Measurements from ENCODE around the gene AMIGO3. TPM values are rescaled to one million over a fixed set of nuclear protein-coding genes. Genes with fewer than 3 reads are reported as not detected.
"Not testable (repeated sequence)": the region's sequence is repeated elsewhere in the genome, so short reads cannot be mapped to it uniquely, and the experiment has no call there.

The AMIGO3 gene
- polyA plus RNA-seq, 1 donor (not counting 4 experiments of a cell fraction or from before 2014, with no cell fraction given) = 0.03 TPM

- H4K20me1 ChIP-seq (ENCODE audit: control insufficient read depth, extremely low read depth, insufficient read depth, low read length); DNase-seq (ENCODE audit: low read depth, low spot score); H3K27me3 ChIP-seq (ENCODE audit: control insufficient read depth, extremely low read depth, insufficient read depth, low read length); H3K9me3 ChIP-seq (ENCODE audit: control insufficient read depth, low read depth, low read length); H3K36me3 ChIP-seq (ENCODE audit: control insufficient read depth in 2 of 2, extremely low read depth in 1 of 2, insufficient read depth in 2 of 2, low read length in 2 of 2); H2AFZ ChIP-seq (ENCODE audit: control insufficient read depth, low read length); dilution Hi-C loops (cut with MboI; ENCODE audit: extremely low pct_ligation_motif_present, low sequenced_read_pairs); FAIRE-seq; H3K9me1 ChIP-seq (ENCODE audit: control insufficient read depth, extremely low read depth, insufficient read depth, low read length); H3K4me1 ChIP-seq (ENCODE audit: control insufficient read depth, extremely low read depth, insufficient read depth, low read length): not testable (repeated sequence)
- Histone ChIP-seq H3K79me2 (ENCODE audit: control insufficient read depth, insufficient read depth, low read length) (peaks cover 19% of the 10 kb centered on the region), H3K4me2 (ENCODE audit: control insufficient read depth, extremely low read depth, insufficient read depth, low read depth, low read length) (peak overlapping the region; percentile 94), H3K9ac (ENCODE audit: control insufficient read depth, extremely low read depth, insufficient read depth, low read length) (peak overlapping the region; percentile 84), H3K27ac (ENCODE audit: control insufficient read depth, insufficient read depth, low read length) (peak overlapping the region; percentile 54), H3K4me3 (ENCODE audit: control insufficient read depth in 2 of 3, extremely low read depth in 1 of 3, insufficient read depth in 2 of 3, low read depth in 1 of 3, low read length in 3 of 3) (peak overlapping the region; percentile 83 to 92 (median 86))
These were observed 31.0 kb downstream of the AMIGO3 start for GRCh38 chr3:49688338-49689045.

DNA sequence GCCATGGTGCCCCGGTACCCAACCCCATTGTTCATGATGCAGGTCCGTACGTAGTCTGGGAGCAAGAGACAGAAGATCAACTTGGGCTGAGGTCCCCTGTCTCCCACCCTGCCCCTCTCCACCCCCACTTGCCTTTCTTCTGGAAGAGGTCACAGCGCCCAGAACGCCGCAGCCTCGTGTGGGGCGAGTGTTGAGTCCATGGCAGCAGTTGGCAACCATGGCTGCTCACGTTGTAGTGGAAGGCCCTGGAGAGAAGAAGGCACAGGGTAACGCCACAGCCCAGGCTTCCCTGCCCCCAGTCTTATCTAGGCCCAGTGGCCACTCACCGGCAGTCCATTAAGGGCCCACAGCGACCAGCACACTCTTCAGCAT, 32.1 kb downstream of the AMIGO3 start:
- not testable (repeated sequence) for H3K4me2 ChIP-seq (ENCODE audit: control insufficient read depth, extremely low read depth, insufficient read depth, low read depth, low read length); H3K9me3 ChIP-seq (ENCODE audit: control insufficient read depth, low read depth, low read length); FAIRE-seq

GRCh38 chr3:49686769-49687423, 32.6 kb downstream of the AMIGO3 start:
- FAIRE-seq; H3K9me1 ChIP-seq (ENCODE audit: control insufficient read depth, extremely low read depth, insufficient read depth, low read length); H3K4me1 ChIP-seq (ENCODE audit: control insufficient read depth, extremely low read depth, insufficient read depth, low read length); H3K27ac ChIP-seq (ENCODE audit: control insufficient read depth, insufficient read depth, low read length); H3K27me3 ChIP-seq (ENCODE audit: control insufficient read depth, extremely low read depth, insufficient read depth, low read length); H3K9me3 ChIP-seq (ENCODE audit: control insufficient read depth, low read depth, low read length); H4K20me1 ChIP-seq (ENCODE audit: control insufficient read depth, extremely low read depth, insufficient read depth, low read length); dilution Hi-C loops (cut with MboI; ENCODE audit: extremely low pct_ligation_motif_present, low sequenced_read_pairs); DNase-seq (ENCODE audit: low read depth, low spot score): not testable (repeated sequence)
- Histone ChIP-seq H2AFZ (ENCODE audit: control insufficient read depth, low read length) (peak overlapping the region; percentile 40), H3K9ac (ENCODE audit: control insufficient read depth, extremely low read depth, insufficient read depth, low read length) (peak overlapping the region; percentile 22), H3K4me3 (ENCODE audit: control insufficient read depth in 2 of 3, extremely low read depth in 1 of 3, insufficient read depth in 2 of 3, low read depth in 1 of 3, low read length in 3 of 3) (peak overlapping the region; percentile 18 to 51 (median 19)), H3K79me2 (ENCODE audit: control insufficient read depth, insufficient read depth, low read length) (peaks cover 19% of the 10 kb centered on the region), H3K36me3 (ENCODE audit: control insufficient read depth in 2 of 2, extremely low read depth in 1 of 2, insufficient read depth in 2 of 2, low read length in 2 of 2) (peaks cover 13 to 19% of the 10 kb centered on the region in 2 experiments), H3K4me2 (ENCODE audit: control insufficient read depth, extremely low read depth, insufficient read depth, low read depth, low read length) (peak overlapping the region; percentile 56)

More for the DNA sequence above, 32.1 kb downstream of the AMIGO3 start:
- H3K9me1 ChIP-seq (ENCODE audit: control insufficient read depth, extremely low read depth, insufficient read depth, low read length); H3K4me3 ChIP-seq (ENCODE audit: control insufficient read depth in 2 of 3, extremely low read depth in 1 of 3, insufficient read depth in 2 of 3, low read depth in 1 of 3, low read length in 3 of 3); H4K20me1 ChIP-seq (ENCODE audit: control insufficient read depth, extremely low read depth, insufficient read depth, low read length); H3K9ac ChIP-seq (ENCODE audit: control insufficient read depth, extremely low read depth, insufficient read depth, low read length); H3K4me1 ChIP-seq (ENCODE audit: control insufficient read depth, extremely low read depth, insufficient read depth, low read length); dilution Hi-C loops (cut with MboI; ENCODE audit: extremely low pct_ligation_motif_present, low sequenced_read_pairs); H2AFZ ChIP-seq (ENCODE audit: control insufficient read depth, low read length); DNase-seq (ENCODE audit: low read depth, low spot score); H3K27me3 ChIP-seq (ENCODE audit: control insufficient read depth, extremely low read depth, insufficient read depth, low read length); H3K27ac ChIP-seq (ENCODE audit: control insufficient read depth, insufficient read depth, low read length): not testable (repeated sequence)
- H3K36me3 ChIP-seq (ENCODE audit: control insufficient read depth in 2 of 2, extremely low read depth in 1 of 2, insufficient read depth in 2 of 2, low read length in 2 of 2) = peaks cover 9 to 13% of the 10 kb centered on the region in 2 experiments
- peaks cover 19% of the 10 kb centered on the region for H3K79me2 ChIP-seq (ENCODE audit: control insufficient read depth, insufficient read depth, low read length)

- Histone ChIP-seq H3K4me2 (ENCODE audit: control insufficient read depth, extremely low read depth, insufficient read depth, low read depth, low read length) (peak overlapping the region; percentile 56), H3K36me3 (ENCODE audit: control insufficient read depth in 2 of 2, extremely low read depth in 1 of 2, insufficient read depth in 2 of 2, low read length in 2 of 2) (peaks cover 19 to 24% of the 10 kb centered on the region in 2 experiments), H3K9ac (ENCODE audit: control insufficient read depth, extremely low read depth, insufficient read depth, low read length) (peak overlapping the region; percentile 9), H3K4me3 (ENCODE audit: control insufficient read depth in 2 of 3, extremely low read depth in 1 of 3, insufficient read depth in 2 of 3, low read depth in 1 of 3, low read length in 3 of 3) (peak overlapping the region; percentile 18 to 51 (median 19)), H2AFZ (ENCODE audit: control insufficient read depth, low read length) (peak overlapping the region; percentile 9), H3K79me2 (ENCODE audit: control insufficient read depth, insufficient read depth, low read length) (peaks cover 17% of the 10 kb centered on the region)
- dilution Hi-C loops (cut with MboI; ENCODE audit: extremely low pct_ligation_motif_present, low sequenced_read_pairs); H4K20me1 ChIP-seq (ENCODE audit: control insufficient read depth, extremely low read depth, insufficient read depth, low read length); H3K9me3 ChIP-seq (ENCODE audit: control insufficient read depth, low read depth, low read length); H3K27me3 ChIP-seq (ENCODE audit: control insufficient read depth, extremely low read depth, insufficient read depth, low read length); DNase-seq (ENCODE audit: low read depth, low spot score); H3K9me1 ChIP-seq (ENCODE audit: control insufficient read depth, extremely low read depth, insufficient read depth, low read length); H3K27ac ChIP-seq (ENCODE audit: control insufficient read depth, insufficient read depth, low read length); H3K4me1 ChIP-seq (ENCODE audit: control insufficient read depth, extremely low read depth, insufficient read depth, low read length); FAIRE-seq: not testable (repeated sequence)
These were observed 33.1 kb downstream of the AMIGO3 start for GRCh38 chr3:49686346-49686745.

DNA sequence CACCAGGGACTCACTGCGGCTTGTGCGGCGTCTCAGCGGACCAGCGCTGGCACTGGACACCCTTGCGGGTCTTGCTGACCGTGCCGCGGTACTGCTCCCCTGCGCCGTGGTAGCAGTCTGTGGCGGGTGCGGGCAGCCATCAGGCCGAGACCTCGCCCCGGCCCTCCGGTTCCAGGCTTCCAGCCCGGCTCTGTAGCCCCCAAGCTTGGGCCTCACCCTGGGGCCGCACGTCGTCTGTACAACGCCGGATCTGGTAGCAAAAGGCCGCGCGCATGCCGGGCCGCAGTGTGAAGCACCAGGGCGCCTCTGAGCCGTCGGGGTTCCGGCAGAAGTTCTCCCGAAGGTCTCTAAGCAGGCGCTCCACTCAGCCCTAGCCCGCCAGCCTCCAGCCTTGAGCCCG, 33.6 kb downstream of the AMIGO3 start:
- H3K27ac ChIP-seq (ENCODE audit: control insufficient read depth, insufficient read depth, low read length); H3K4me2 ChIP-seq (ENCODE audit: control insufficient read depth, extremely low read depth, insufficient read depth, low read depth, low read length); H4K20me1 ChIP-seq (ENCODE audit: control insufficient read depth, extremely low read depth, insufficient read depth, low read length); H3K27me3 ChIP-seq (ENCODE audit: control insufficient read depth, extremely low read depth, insufficient read depth, low read length); H3K9me1 ChIP-seq (ENCODE audit: control insufficient read depth, extremely low read depth, insufficient read depth, low read length); H3K9ac ChIP-seq (ENCODE audit: control insufficient read depth, extremely low read depth, insufficient read depth, low read length); FAIRE-seq; H3K9me3 ChIP-seq (ENCODE audit: control insufficient read depth, low read depth, low read length); H3K4me3 ChIP-seq (ENCODE audit: control insufficient read depth in 2 of 3, extremely low read depth in 1 of 3, insufficient read depth in 2 of 3, low read depth in 1 of 3, low read length in 3 of 3); H3K4me1 ChIP-seq (ENCODE audit: control insufficient read depth, extremely low read depth, insufficient read depth, low read length); DNase-seq (ENCODE audit: low read depth, low spot score); H2AFZ ChIP-seq (ENCODE audit: control insufficient read depth, low read length); dilution Hi-C loops (cut with MboI; ENCODE audit: extremely low pct_ligation_motif_present, low sequenced_read_pairs): not testable (repeated sequence)
- Histone ChIP-seq H3K36me3 (ENCODE audit: control insufficient read depth in 2 of 2, extremely low read depth in 1 of 2, insufficient read depth in 2 of 2, low read length in 2 of 2) (peaks cover 23 to 29% of the 10 kb centered on the region in 2 experiments), H3K79me2 (ENCODE audit: control insufficient read depth, insufficient read depth, low read length) (peaks cover 13% of the 10 kb centered on the region)
